RWPE2 (cell line): ENCODE measurements around the gene NKD2.

Experiments
- ATAC-seq: fragments of 200-7000 bp; cut with Tn5 transposase; 3 replicates; pipeline ENCODE4 v1.9.1; 2021; ENCODE audit warnings: low read depth
- DNase-seq: peaks from one replicate; pipeline ENCODE4 v3.0.0-alpha.2; 2020; ENCODE audit warnings: low spot score
- H3K27ac ChIP-seq: fragments of 450-650 bp; 2 replicates; pipeline ENCODE4 v1.5.1; 2017; ENCODE audit warnings: mild to moderate bottlenecking; ENCODE audit not compliant: poor library complexity, severe bottlenecking
- H3K27me3 ChIP-seq: fragments of 250-450 bp; sonication (Bioruptor Pico); 2 replicates; pipeline ENCODE4 v1.5.1; 2021; ENCODE audit warnings: mild to moderate bottlenecking, moderate library complexity; ENCODE audit not compliant: insufficient read depth, poor library complexity, severe bottlenecking
- H3K36me3 ChIP-seq: fragments of 250-450 bp; sonication (Bioruptor Pico); 2 replicates; pipeline ENCODE4 v1.5.1; 2020; ENCODE audit warnings: low read depth, mild to moderate bottlenecking, moderate library complexity
- H3K4me1 ChIP-seq: fragments of 250-450 bp; sonication (Bioruptor Pico); 2 replicates; pipeline ENCODE4 v1.5.1; 2021; ENCODE audit warnings: mild to moderate bottlenecking, moderate library complexity; ENCODE audit not compliant: insufficient read depth, poor library complexity, severe bottlenecking
- H3K4me3 ChIP-seq: fragments of 250-450 bp; sonication (Bioruptor Pico); 2 replicates; pipeline ENCODE4 v1.5.1; 2021; ENCODE audit warnings: mild to moderate bottlenecking, moderate library complexity; ENCODE audit not compliant: severe bottlenecking
- H3K9me3 ChIP-seq: fragments of 250-450 bp; sonication (Bioruptor Pico); 2 replicates; pipeline ENCODE4 v1.5.1; 2021; ENCODE audit warnings: mild to moderate bottlenecking, moderate library complexity; ENCODE audit not compliant: severe bottlenecking
- CTCF ChIP-seq: fragments of 450-650 bp; IDR thresholded peaks from one replicate; pipeline ENCODE4 v1.5.1; 2017; ENCODE audit warnings: mild to moderate bottlenecking, moderate library complexity; ENCODE audit not compliant: poor library complexity, severe bottlenecking

The NKD2 gene

GRCh38 chr5:1017691-1018455 is 9.3 kb downstream of the NKD2 start:
- peaks cover 47% of the 10 kb centered on the region for H3K27me3 ChIP-seq
- TF ChIP-seq CTCF: no peak
- H3K4me3 ChIP-seq: no peak overlapping the region
- no peak overlapping the region for H3K27ac ChIP-seq
- no peaks in the 10 kb centered on the region for H3K9me3 ChIP-seq
- ATAC-seq (no peak), DNase-seq (no peak)
- H3K36me3 ChIP-seq: no peaks in the 10 kb centered on the region
- H3K4me1 ChIP-seq: no peaks in the 10 kb centered on the region

GRCh38 chr5:1018596-1018995 is 10.0 kb downstream of the NKD2 start:
- no peak for TF ChIP-seq CTCF
- H3K27ac ChIP-seq: no peak overlapping the region
- no peak for ATAC-seq
- H3K36me3 ChIP-seq: no peaks in the 10 kb centered on the region
- H3K4me3 ChIP-seq: no peak overlapping the region
- DNase-seq: no peak
- H3K9me3 ChIP-seq: no peaks in the 10 kb centered on the region
- H3K4me1 ChIP-seq: no peaks in the 10 kb centered on the region
- H3K27me3 ChIP-seq: peaks cover 39% of the 10 kb centered on the region

GRCh38 chr5:1019001-1019905 is 10.7 kb downstream of the NKD2 start:
- peaks cover 33% of the 10 kb centered on the region for H3K27me3 ChIP-seq
- no peaks in the 10 kb centered on the region for H3K4me1 ChIP-seq
- no peak for TF ChIP-seq CTCF
- ATAC-seq (no peak), DNase-seq (no peak)
- H3K36me3 ChIP-seq: no peaks in the 10 kb centered on the region
- H3K9me3 ChIP-seq: no peaks in the 10 kb centered on the region
- H3K4me3 ChIP-seq: no peak overlapping the region
- no peak overlapping the region for H3K27ac ChIP-seq

GRCh38 chr5:1020452-1020961 is 11.9 kb downstream of the NKD2 start:
- TF ChIP-seq CTCF: no peak
- Histone ChIP-seq H3K36me3 (no peaks in the 10 kb centered on the region), H3K4me1 (no peaks in the 10 kb centered on the region), H3K4me3 (no peak overlapping the region), H3K9me3 (no peaks in the 10 kb centered on the region), H3K27me3 (peaks cover 20% of the 10 kb centered on the region), H3K27ac (no peak overlapping the region)
- ATAC-seq: no peak
- no peak for DNase-seq
